WTC11 (cell line): ENCODE measurements around the gene MECR. TPM values are rescaled to one million over a fixed set of nuclear protein-coding genes. Genes with fewer than 3 reads are reported as not detected.

Source experiments
- ATAC-seq: fragments of 200-7000 bp; cut with Tn5 transposase; 2 replicates; pipeline ENCODE4 v1.10.0; 2021; ENCODE audit warnings: mild to moderate bottlenecking, moderate library complexity
- CTCF ChIA-PET: fragments of 300-600 bp; sonication (Branson Sonifier 250); formaldehyde crosslinking; loops from one replicate; lab custom pipeline; 2021; ENCODE audit warnings: antibody characterized with exemption; lab: Charles Lee
- POLR2A ChIA-PET: fragments of 350-600 bp; sonication (Branson Sonifier 250); formaldehyde crosslinking; loops from one replicate; lab custom pipeline; 2021; ENCODE audit warnings: antibody characterized with exemption; lab: Charles Lee
- DNase-seq: peaks from one replicate; pipeline ENCODE4 v3.0.0; 2021; ENCODE audit warnings: low spot score
- H3K27ac Mint-ChIP-seq: 2 replicates; pipeline ENCODE4 v1.8.0; 2021; ENCODE audit warnings: mixed read lengths
- H3K27me3 Mint-ChIP-seq: 2 replicates; pipeline ENCODE4 v1.8.0; 2021; ENCODE audit warnings: low read depth, mild to moderate bottlenecking, moderate library complexity, mixed read lengths
- H3K36me3 Mint-ChIP-seq: 2 replicates; pipeline ENCODE4 v1.8.0; 2021; ENCODE audit warnings: mixed read lengths
- H3K4me1 Mint-ChIP-seq: 2 replicates; pipeline ENCODE4 v1.8.0; 2022; ENCODE audit warnings: mixed read lengths
- H3K4me3 Mint-ChIP-seq: 2 replicates; pipeline ENCODE4 v1.8.0; 2021; ENCODE audit warnings: mild to moderate bottlenecking, moderate library complexity, mixed read lengths
- H3K9me3 Mint-ChIP-seq: 2 replicates; pipeline ENCODE4 v1.8.0; 2021; ENCODE audit warnings: mixed read lengths
- AR ChIP-seq: fragments of 250-450 bp; sonication (Bioruptor Pico); IDR thresholded peaks from 2 replicates; pipeline ENCODE4 v1.9.0; 2021; ENCODE audit warnings: mild to moderate bottlenecking
- CBFB ChIP-seq: sonication (generic); formaldehyde crosslinking; IDR thresholded peaks from 2 replicates; pipeline ENCODE4 v1.8.1; 2022; ENCODE audit warnings: mild to moderate bottlenecking, low read depth, missing genetic modification reagents
- EMX1 ChIP-seq: fragments of 250-450 bp; sonication (Bioruptor Pico); IDR thresholded peaks from 2 replicates; pipeline ENCODE4 v1.8.0; 2021; ENCODE audit warnings: mild to moderate bottlenecking
- FOXJ3 ChIP-seq: sonication (generic); formaldehyde crosslinking; IDR thresholded peaks from 2 replicates; pipeline ENCODE4 v1.9.0; 2021; ENCODE audit warnings: missing genetic modification reagents, mild to moderate bottlenecking, borderline replicate concordance
- FOXP4 ChIP-seq: sonication (generic); formaldehyde crosslinking; IDR thresholded peaks from 2 replicates; pipeline ENCODE4 v1.8.0; 2022; ENCODE audit warnings: mild to moderate bottlenecking, missing genetic modification reagents
- GTF2I ChIP-seq: fragments of 250-450 bp; sonication (Bioruptor Pico); conservative IDR thresholded peaks from 2 replicates; pipeline ENCODE4 v1.4.0; 2021; ENCODE audit warnings: mild to moderate bottlenecking
- MAX ChIP-seq: sonication (generic); formaldehyde crosslinking; IDR thresholded peaks from 2 replicates; pipeline ENCODE4 v1.8.0; 2022; ENCODE audit warnings: mild to moderate bottlenecking, missing genetic modification reagents
- MYBL2 ChIP-seq: sonication (generic); formaldehyde crosslinking; IDR thresholded peaks from 2 replicates; pipeline ENCODE4 v1.8.1; 2023; ENCODE audit warnings: mild to moderate bottlenecking, moderate library complexity, missing genetic modification reagents
- PRRX2 ChIP-seq: fragments of 250-450 bp; sonication (Bioruptor Pico); IDR thresholded peaks from 2 replicates; pipeline ENCODE4 v1.8.0; 2021; ENCODE audit warnings: mild to moderate bottlenecking
- TEAD4 ChIP-seq: sonication (generic); formaldehyde crosslinking; IDR thresholded peaks from 2 replicates; pipeline ENCODE4 v1.8.0; 2022; ENCODE audit warnings: mild to moderate bottlenecking, missing genetic modification reagents
- ZNF121 ChIP-seq: sonication (generic); formaldehyde crosslinking; IDR thresholded peaks from 2 replicates; pipeline ENCODE4 v1.8.0; 2023; ENCODE audit warnings: missing genetic modification reagents
- ZNF219 ChIP-seq: sonication (generic); formaldehyde crosslinking; IDR thresholded peaks from 2 replicates; pipeline ENCODE4 v1.8.0; 2023; ENCODE audit warnings: missing genetic modification reagents, mild to moderate bottlenecking, borderline replicate concordance
- ZNF317 ChIP-seq: sonication (generic); formaldehyde crosslinking; IDR thresholded peaks from 2 replicates; pipeline ENCODE4 v1.8.1; 2023; ENCODE audit warnings: low read depth, mild to moderate bottlenecking, moderate library complexity, missing genetic modification reagents, borderline replicate concordance
- ZNF396 ChIP-seq: fragments of 250-450 bp; sonication (Bioruptor Pico); IDR thresholded peaks from 2 replicates; pipeline ENCODE4 v1.8.0; 2021; ENCODE audit warnings: mild to moderate bottlenecking, moderate library complexity, borderline replicate concordance
- ZNF671 ChIP-seq: fragments of 250-450 bp; sonication (Bioruptor Pico); IDR thresholded peaks from 2 replicates; pipeline ENCODE4 v1.8.0; 2021; ENCODE audit warnings: mild to moderate bottlenecking
- total RNA-seq: library from RNA; stranded (reverse); gene quantifications from 3 replicates; pipeline ENCODE4 v1.2.3, GENCODE V29; 2021
- TF ChIP-seq, protein P1 (sequence below): sonication (generic); formaldehyde crosslinking; IDR thresholded peaks from 2 replicates; pipeline ENCODE4 v1.8.1; 2022; ENCODE audit warnings: mild to moderate bottlenecking, missing genetic modification reagents, moderate library complexity, borderline replicate concordance
- TF ChIP-seq, protein P2 (sequence below): fragments of 250-450 bp; sonication (Bioruptor Pico); IDR thresholded peaks from 2 replicates; pipeline ENCODE4 v1.9.0; 2021; ENCODE audit warnings: mild to moderate bottlenecking, borderline replicate concordance
- TF ChIP-seq, protein P3 (sequence below): sonication (generic); formaldehyde crosslinking; conservative IDR thresholded peaks from 2 replicates; pipeline ENCODE4 v1.8.1; 2023; ENCODE audit warnings: mild to moderate bottlenecking, low read depth, missing genetic modification reagents, moderate library complexity

MECR gene
- total RNA-seq, 1 experiment from 2014 or later, result 37.6 TPM

GRCh38 chr1:29179641-29180184, 51.0 kb downstream of the MECR start:
- ATAC-seq (no peak), DNase-seq (no peak)
- TF ChIP-seq ZNF121 (CRISPR knock-in tag) (no peak), EMX1 (CRISPR knock-in tag) (no peak), CBFB (no peak), FOXJ3 (CRISPR knock-in tag) (no peak), TEAD4 (CRISPR knock-in tag) (no peak), MAX (no peak), GTF2I (CRISPR knock-in tag) (no peak), ZNF317 (CRISPR knock-in tag) (no peak), ZNF219 (CRISPR knock-in tag) (no peak)
- TF ChIP-seq, protein P1, sequence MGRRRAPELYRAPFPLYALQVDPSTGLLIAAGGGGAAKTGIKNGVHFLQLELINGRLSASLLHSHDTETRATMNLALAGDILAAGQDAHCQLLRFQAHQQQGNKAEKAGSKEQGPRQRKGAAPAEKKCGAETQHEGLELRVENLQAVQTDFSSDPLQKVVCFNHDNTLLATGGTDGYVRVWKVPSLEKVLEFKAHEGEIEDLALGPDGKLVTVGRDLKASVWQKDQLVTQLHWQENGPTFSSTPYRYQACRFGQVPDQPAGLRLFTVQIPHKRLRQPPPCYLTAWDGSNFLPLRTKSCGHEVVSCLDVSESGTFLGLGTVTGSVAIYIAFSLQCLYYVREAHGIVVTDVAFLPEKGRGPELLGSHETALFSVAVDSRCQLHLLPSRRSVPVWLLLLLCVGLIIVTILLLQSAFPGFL (CRISPR knock-in tag), result no peak
- TF ChIP-seq, protein P2, sequence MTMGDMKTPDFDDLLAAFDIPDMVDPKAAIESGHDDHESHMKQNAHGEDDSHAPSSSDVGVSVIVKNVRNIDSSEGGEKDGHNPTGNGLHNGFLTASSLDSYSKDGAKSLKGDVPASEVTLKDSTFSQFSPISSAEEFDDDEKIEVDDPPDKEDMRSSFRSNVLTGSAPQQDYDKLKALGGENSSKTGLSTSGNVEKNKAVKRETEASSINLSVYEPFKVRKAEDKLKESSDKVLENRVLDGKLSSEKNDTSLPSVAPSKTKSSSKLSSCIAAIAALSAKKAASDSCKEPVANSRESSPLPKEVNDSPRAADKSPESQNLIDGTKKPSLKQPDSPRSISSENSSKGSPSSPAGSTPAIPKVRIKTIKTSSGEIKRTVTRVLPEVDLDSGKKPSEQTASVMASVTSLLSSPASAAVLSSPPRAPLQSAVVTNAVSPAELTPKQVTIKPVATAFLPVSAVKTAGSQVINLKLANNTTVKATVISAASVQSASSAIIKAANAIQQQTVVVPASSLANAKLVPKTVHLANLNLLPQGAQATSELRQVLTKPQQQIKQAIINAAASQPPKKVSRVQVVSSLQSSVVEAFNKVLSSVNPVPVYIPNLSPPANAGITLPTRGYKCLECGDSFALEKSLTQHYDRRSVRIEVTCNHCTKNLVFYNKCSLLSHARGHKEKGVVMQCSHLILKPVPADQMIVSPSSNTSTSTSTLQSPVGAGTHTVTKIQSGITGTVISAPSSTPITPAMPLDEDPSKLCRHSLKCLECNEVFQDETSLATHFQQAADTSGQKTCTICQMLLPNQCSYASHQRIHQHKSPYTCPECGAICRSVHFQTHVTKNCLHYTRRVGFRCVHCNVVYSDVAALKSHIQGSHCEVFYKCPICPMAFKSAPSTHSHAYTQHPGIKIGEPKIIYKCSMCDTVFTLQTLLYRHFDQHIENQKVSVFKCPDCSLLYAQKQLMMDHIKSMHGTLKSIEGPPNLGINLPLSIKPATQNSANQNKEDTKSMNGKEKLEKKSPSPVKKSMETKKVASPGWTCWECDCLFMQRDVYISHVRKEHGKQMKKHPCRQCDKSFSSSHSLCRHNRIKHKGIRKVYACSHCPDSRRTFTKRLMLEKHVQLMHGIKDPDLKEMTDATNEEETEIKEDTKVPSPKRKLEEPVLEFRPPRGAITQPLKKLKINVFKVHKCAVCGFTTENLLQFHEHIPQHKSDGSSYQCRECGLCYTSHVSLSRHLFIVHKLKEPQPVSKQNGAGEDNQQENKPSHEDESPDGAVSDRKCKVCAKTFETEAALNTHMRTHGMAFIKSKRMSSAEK (CRISPR knock-in tag), result no peak
- peaks cover 54% of the 10 kb centered on the region for H3K4me1 Mint-ChIP-seq
- peak overlapping the region; percentile 97 for H3K4me3 Mint-ChIP-seq
- POLR2A ChIA-PET, result no interaction called here
- no peaks in the 10 kb centered on the region for H3K9me3 Mint-ChIP-seq
- CTCF ChIA-PET, result interaction anchor here (0.8 to 3.4 kb wide), 2 partner anchors 18 to 55 kb away, joined by 4 to 49 read pairs; no protein-coding TSS in a partner anchor
- H3K36me3 Mint-ChIP-seq, result peaks cover 27% of the 10 kb centered on the region
- H3K27me3 Mint-ChIP-seq, result no peaks in the 10 kb centered on the region
- H3K27ac Mint-ChIP-seq, result peak overlapping the region; percentile 87; the same call in 1 of the 2 replicates

DNA sequence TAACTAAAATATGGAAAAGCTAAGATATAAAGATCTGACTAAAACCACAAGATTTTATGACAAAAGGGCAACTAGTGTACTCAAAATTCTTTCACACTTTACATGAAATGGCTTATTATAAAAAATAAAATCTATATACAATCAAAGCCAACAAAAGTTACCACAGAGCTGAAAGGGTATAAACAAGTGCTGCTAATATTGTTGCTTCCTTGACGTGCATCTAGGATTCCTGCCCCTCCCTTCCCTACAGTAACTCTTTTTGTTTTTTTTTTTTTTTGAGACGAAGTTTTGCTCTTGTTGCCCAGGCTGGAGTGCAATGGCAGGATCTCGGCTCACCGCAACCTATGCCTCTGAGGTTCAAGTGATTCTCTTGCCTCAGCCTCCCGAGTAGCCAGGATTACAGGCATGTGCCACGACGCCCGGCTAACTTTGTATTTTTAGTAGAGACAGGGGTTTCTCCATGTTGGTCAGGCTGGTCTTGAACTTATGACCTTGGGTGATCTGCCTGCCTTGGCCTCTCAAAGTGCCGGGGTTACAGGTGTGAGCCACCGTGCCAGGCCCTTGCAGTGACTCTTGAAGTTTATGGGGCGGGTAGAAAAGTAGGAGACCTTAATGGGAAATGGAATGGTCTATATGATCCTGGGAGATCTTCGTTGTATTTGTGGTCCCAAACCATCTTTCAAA, 53.6 kb downstream of the MECR start:
- ChIA-PET POLR2A (no interaction called here), CTCF (no interaction called here)
- H3K4me3 Mint-ChIP-seq, result no peak overlapping the region
- no peak for ATAC-seq
- H3K27ac Mint-ChIP-seq, result peak overlapping the region; percentile 61
- peaks cover 36% of the 10 kb centered on the region for H3K36me3 Mint-ChIP-seq
- H3K27me3 Mint-ChIP-seq, result no peaks in the 10 kb centered on the region
- no peak for DNase-seq
- peaks cover 50% of the 10 kb centered on the region for H3K4me1 Mint-ChIP-seq
- H3K9me3 Mint-ChIP-seq, result peaks cover 4% of the 10 kb centered on the region
- no peak for TF ChIP-seq AR (CRISPR knock-in tag)
- no peak for TF ChIP-seq ZNF671 (CRISPR knock-in tag)
- no peak for TF ChIP-seq ZNF396 (CRISPR knock-in tag)
- no peak for TF ChIP-seq PRRX2
- no peak for TF ChIP-seq ZNF219 (CRISPR knock-in tag)
- TF ChIP-seq, protein P3, sequence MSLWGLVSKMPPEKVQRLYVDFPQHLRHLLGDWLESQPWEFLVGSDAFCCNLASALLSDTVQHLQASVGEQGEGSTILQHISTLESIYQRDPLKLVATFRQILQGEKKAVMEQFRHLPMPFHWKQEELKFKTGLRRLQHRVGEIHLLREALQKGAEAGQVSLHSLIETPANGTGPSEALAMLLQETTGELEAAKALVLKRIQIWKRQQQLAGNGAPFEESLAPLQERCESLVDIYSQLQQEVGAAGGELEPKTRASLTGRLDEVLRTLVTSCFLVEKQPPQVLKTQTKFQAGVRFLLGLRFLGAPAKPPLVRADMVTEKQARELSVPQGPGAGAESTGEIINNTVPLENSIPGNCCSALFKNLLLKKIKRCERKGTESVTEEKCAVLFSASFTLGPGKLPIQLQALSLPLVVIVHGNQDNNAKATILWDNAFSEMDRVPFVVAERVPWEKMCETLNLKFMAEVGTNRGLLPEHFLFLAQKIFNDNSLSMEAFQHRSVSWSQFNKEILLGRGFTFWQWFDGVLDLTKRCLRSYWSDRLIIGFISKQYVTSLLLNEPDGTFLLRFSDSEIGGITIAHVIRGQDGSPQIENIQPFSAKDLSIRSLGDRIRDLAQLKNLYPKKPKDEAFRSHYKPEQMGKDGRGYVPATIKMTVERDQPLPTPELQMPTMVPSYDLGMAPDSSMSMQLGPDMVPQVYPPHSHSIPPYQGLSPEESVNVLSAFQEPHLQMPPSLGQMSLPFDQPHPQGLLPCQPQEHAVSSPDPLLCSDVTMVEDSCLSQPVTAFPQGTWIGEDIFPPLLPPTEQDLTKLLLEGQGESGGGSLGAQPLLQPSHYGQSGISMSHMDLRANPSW, result no peak
- no peak for TF ChIP-seq MYBL2 (CRISPR knock-in tag)
- TF ChIP-seq, protein P1 (CRISPR knock-in tag), result no peak
- no peak for TF ChIP-seq FOXP4 (CRISPR knock-in tag)
